Measurements from ENCODE around the gene GTF2F2.

- TF ChIP-seq CTCF (IDR thresholded peaks at IDR 0.05) (no peak), POLR2A (IDR thresholded peaks at IDR 0.05) (no peak)
Observed at GRCh38 chr13:45196622-45197021, 76.3 kb downstream of the GTF2F2 start.
